Skeletal muscle tissue (tissue), 4 donors: ENCODE data around the gene TUBA3E. TPM values are rescaled to one million over a fixed set of nuclear protein-coding genes. Genes with fewer than 3 reads are reported as not detected.
"Not testable (repeated sequence)": the region's sequence is repeated elsewhere in the genome, so short reads cannot be mapped to it uniquely, and the experiment has no call there.

Experiments
- H3K27ac ChIP-seq: one replicate; pipeline ENCODE4 v1.7.0; 2013; ENCODE audit warnings: mild to moderate bottlenecking, low read depth, low read length, inconsistent platforms
- H3K27me3 ChIP-seq, 3 donors: one replicate each; pipeline ENCODE4 v1.7.0; 2013; ENCODE audit warnings: low read length in 3 of 3; ENCODE audit not compliant: control insufficient read depth in 3 of 3, insufficient read depth in 3 of 3
- H3K36me3 ChIP-seq, 3 donors: one replicate each; pipeline ENCODE4 v1.7.0; 2013; ENCODE audit warnings: low read length in 3 of 3; ENCODE audit not compliant: control insufficient read depth in 3 of 3, insufficient read depth in 3 of 3
- H3K4me1 ChIP-seq, 3 donors: one replicate each; pipeline ENCODE4 v1.7.0; 2013; ENCODE audit warnings: low read length in 3 of 3, mild to moderate bottlenecking in 3 of 3; ENCODE audit not compliant: control insufficient read depth in 3 of 3, insufficient read depth in 3 of 3
- H3K4me3 ChIP-seq, 3 donors: one replicate each; pipeline ENCODE4 v1.7.0; 2013; ENCODE audit warnings: low read length in 3 of 3
- H3K9ac ChIP-seq, 3 donors: one replicate each; pipeline ENCODE4 v1.7.0; 2013; ENCODE audit warnings: low read length in 3 of 3, mild to moderate bottlenecking in 3 of 3, moderate library complexity in 2 of 3, low read depth in 1 of 3
- H3K9me3 ChIP-seq, 3 donors: one replicate each; pipeline ENCODE4 v1.7.0; 2013; ENCODE audit warnings: low read length in 3 of 3; ENCODE audit not compliant: control insufficient read depth in 3 of 3
- total RNA-seq: library from RNA; depleted of rRNA; stranded (reverse); fragments of >200 nt; gene quantifications from one replicate; pipeline ENCODE4 v1.2.3, GENCODE V29; 2014
- donor health status: Osteomylitis.

TUBA3E gene
- total RNA-seq, 1 donor from 2014 or later = not detected

DNA sequence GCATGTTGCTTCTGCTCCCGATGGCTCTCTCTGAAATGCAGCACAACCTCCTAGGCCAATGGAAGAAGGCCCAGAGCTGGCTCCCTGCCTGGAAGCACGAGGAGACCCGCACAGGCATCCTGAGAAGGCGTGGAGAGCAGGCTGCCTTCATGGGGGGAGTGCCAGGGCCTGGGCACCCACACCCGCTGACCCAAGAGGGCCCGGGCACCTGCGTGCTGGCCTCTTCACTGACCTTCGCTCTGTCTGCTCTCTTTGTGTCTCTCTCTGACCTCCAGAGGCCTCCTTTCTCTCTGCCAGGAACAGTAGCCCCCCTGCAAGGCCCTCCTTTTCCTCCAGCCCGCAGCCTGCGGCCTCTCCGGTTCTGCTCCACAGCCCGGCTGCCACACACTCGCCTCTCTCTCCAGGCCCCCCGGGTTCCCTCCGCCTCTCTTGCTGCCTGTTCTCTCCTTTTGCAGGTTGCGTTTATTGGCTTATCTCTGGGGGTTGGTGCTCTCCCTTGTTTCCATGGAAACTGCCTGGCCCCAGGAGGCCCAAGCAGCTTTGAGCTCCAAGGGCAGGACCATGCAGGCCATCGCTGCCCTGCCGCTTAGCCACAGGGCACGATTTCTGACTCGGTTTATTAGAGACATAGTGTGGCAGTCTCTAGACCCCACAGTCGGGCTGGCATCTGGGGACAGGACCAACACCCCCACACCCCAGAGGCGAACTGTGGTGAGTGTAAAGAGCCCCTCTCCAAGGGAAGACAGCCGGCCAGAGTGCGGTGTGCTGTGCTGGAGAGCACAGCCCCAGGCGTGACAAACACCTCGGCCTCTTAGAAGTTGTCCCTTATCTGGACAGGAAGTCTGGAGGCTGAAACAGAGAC lies 14.5 kb downstream of the TUBA3E start:
- peak overlapping the region in 1 of 3 donors; percentile 68 for H3K4me3 ChIP-seq
- H3K36me3 ChIP-seq = peaks cover 0 to 4% (median 0%) of the 10 kb centered on the region in 3 donors
- peaks cover 9 to 20% (median 13%) of the 10 kb centered on the region in 3 donors for H3K4me1 ChIP-seq
- no peaks in the 10 kb centered on the region for H3K27me3 ChIP-seq
- H3K9me3 ChIP-seq = no peaks in the 10 kb centered on the region
- peak overlapping the region in 1 of 3 donors; percentile 60 for H3K9ac ChIP-seq
- H3K27ac ChIP-seq = no peak overlapping the region

DNA sequence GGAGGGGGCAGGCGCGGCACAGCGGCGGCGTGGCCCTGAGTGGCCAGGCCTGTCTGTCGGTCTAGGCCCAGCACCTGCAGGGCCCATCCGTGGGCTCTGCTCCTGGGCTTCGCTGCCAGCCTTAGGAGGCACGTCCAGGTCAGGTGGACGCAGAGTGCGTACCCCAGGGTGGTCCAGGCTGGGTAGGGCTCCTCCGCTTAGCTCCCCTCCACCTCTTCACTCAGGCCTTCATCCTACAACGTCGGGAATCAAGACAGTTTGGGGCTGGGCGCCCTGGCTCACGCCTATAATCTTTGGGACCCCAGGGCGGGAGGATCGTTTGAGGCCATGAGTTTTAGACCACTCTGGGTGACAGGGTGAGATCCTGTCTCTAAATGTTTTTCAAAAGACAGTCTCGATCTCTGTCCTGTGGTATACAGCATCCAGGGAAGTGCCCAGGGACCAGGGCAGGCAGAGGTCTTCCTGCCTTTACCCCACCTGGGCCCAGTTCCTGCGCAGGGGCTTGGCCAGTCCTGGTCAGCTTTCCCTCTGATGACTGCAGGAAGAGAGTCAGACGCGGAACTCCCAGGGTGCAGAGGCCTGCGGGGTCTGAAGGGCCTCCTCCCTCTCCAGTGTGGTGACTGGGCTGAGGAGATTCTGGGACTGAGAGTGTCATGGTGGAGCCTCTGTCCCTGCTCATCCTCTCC lies 15.3 kb downstream of the TUBA3E start:
- H3K27ac ChIP-seq, H3K27me3 ChIP-seq, H3K36me3 ChIP-seq, H3K9me3 ChIP-seq: not testable (repeated sequence)
- Histone ChIP-seq H3K4me3 (peak overlapping the region; percentile 46 to 68 (median 66)), H3K4me1 (peaks cover 9 to 20% (median 13%) of the 10 kb centered on the region in 3 donors), H3K9ac (peak overlapping the region; percentile 21 to 60 (median 59))

DNA sequence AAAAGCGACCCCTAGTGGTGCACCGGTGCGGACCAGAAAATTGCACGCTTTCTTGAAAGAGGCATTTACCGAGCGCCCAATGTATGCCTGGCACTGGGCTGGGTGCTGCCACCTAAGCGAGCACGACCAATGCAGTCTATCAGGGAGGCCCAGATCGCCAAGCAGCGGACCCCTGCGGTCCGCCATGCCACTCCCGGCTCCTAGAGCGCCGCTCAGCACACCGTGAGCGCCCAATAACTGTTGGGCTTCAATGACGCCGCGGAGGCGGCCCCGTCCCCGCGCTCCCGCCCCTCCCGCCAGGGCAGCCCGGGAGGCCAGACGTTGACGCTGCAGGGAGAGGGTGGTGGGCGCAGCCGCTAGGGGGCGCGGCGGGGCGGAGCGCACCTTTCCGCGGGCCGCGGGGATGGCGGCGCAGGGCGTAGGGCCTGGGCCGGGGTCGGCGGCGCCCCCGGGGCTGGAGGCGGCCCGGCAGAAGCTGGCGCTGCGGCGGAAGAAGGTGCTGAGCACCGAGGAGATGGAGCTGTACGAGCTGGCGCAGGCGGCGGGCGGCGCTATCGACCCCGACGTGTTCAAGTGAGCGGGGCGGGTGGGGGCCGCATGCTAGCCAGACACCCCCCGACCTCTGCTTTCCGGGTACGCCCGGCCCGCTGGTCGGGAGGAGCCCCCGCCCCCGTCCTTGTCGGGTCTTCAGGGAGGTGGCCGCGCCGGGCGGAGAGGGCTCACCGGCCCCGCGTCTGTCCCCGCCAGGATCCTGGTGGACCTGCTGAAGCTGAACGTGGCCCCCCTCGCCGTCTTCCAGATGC lies 16.2 kb downstream of the TUBA3E start, which contains the start of gene MZT2B:
Gene MZT2B, plus strand, starts transcription at position 383 of the 803 bp plus-strand sequence. Its CDS starts 21 bp downstream, at position 404.
- Histone ChIP-seq H3K27ac (peak within 1 kb of the TSS; percentile 80), H3K9ac (peak within 1 kb of the TSS; percentile 91 to 92 (median 91)), H3K4me1 (peaks cover 9 to 20% (median 13%) of the 10 kb centered on the region in 3 donors), H3K4me3 (peak within 1 kb of the TSS; percentile 90 to 98 (median 95))
- H3K9me3 ChIP-seq, H3K36me3 ChIP-seq, H3K27me3 ChIP-seq: not testable (repeated sequence)

DNA sequence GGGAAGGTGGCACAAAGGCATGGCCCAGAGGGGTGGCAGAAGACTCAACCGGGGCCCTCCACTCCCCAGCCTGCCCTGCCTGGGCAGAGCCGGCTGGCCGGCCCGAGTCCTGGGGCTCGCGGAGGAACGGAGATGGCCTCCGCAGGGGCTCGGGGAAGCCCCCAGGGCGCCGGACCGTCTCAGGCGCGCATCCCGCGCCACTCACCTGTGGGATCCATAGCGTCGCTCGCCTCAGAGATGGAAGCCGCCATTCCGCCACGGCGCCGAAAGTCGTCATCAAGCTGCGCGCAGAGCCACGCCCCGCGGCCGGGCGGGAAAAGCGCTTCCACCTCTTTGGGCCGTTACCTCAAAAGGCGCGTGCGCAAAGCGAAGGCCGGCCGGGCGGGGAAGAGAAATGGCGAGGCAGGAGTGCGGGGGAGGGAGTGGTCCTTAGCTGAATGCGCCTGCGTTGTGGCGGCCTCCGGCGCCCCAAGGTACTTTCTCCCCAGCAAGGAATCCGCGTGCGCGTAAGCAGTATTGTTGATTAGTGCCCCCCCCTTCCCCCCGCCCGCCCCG lies 16.8 kb downstream of the TUBA3E start, which contains the start of gene SMPD4:
Gene SMPD4, minus strand, starts transcription at position 278 of the 555 bp plus-strand sequence. CDS start 5,010 bp downstream, outside the sequence.
- Histone ChIP-seq H3K27me3 (no peaks in the 10 kb centered on the region), H3K36me3 (peaks cover 0 to 4% (median 0%) of the 10 kb centered on the region in 3 donors), H3K9me3 (no peaks in the 10 kb centered on the region), H3K9ac (peak within 1 kb of the TSS; percentile 91 to 92 (median 91)), H3K4me1 (peaks cover 9 to 20% (median 13%) of the 10 kb centered on the region in 3 donors), H3K4me3 (peak within 1 kb of the TSS; percentile 90 to 98 (median 95)), H3K27ac (peak within 1 kb of the TSS; percentile 80)

GRCh38 chr2:130180404-130181324 lies 17.6 kb downstream of the TUBA3E start:
- H3K27ac ChIP-seq = peak overlapping the region; percentile 80
- H3K4me3 ChIP-seq = peak overlapping the region; percentile 90 to 98 (median 95)
- not testable (repeated sequence) for H3K27me3 ChIP-seq, H3K36me3 ChIP-seq, H3K9me3 ChIP-seq
- peak overlapping the region; percentile 91 to 92 (median 91) for H3K9ac ChIP-seq
- H3K4me1 ChIP-seq = peaks cover 9 to 20% (median 13%) of the 10 kb centered on the region in 3 donors

DNA sequence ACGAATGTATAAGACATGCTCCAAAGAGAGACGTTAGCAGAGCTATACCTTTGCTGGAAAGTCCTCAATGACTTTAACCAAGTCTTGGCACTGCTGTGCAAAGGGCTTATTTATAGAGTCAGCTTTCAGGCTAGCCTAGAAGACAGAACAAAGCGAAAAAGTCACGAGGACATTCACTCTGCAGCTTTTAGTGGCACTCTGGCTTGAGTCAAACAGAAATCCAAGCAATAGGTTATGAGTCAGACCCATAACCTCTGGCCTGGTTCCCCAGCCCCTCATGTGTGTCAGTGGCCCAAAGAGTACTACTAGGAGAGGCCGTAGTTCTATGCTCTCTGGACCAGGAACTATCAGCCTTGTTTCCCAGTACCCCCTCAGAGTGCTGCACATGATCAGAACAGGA lies 23.4 kb downstream of the TUBA3E start:
- not testable (repeated sequence) for H3K27me3 ChIP-seq, H3K4me1 ChIP-seq, H3K9ac ChIP-seq, H3K9me3 ChIP-seq, H3K27ac ChIP-seq, H3K4me3 ChIP-seq
- H3K36me3 ChIP-seq = peaks cover 22 to 37% (median 36%) of the 10 kb centered on the region in 3 donors

DNA sequence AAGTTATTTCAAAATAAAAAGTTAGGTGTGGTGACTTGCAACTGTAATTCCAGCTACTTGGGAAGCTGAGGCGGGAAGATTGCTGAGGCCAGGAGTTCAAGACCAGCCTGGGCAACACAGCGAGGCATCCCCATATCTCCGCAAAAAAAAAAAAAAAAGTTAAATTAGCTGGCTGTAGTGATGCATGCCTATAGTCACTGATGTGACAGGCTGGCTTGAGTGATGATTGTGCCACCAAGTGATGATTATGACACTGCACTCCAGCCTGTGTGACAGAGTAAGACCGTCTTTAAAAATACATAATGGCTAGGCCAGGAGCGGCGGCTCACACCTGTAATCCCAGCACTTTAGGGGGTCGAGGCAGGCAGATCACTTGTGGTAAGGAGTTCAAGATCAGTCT lies 28.3 kb downstream of the TUBA3E start:
- no peaks in the 10 kb centered on the region for H3K4me1 ChIP-seq
- no peak overlapping the region for H3K9ac ChIP-seq
- H3K9me3 ChIP-seq = no peaks in the 10 kb centered on the region
- no peak overlapping the region for H3K27ac ChIP-seq
- H3K36me3 ChIP-seq = peaks cover 39 to 56% (median 51%) of the 10 kb centered on the region in 3 donors
- H3K4me3 ChIP-seq = no peak overlapping the region
- no peaks in the 10 kb centered on the region for H3K27me3 ChIP-seq

DNA sequence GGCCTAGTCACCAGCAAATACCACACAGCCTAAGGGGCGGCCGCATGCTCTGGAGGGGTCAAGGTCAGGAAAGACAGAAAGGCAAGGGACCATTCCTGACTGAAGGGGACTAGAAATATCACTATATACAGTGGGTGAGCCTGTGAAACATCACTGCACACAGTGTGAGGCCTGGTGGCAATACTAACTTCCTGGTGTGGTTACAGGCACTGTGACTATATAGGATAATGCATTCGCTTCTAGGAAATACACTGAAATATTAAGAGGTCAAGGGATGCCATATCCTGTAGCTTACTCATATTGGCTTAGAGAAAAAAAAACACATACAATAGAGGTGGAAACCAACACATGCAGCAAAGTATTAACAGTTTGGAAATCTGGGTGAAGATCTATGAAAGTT lies 29.1 kb downstream of the TUBA3E start:
- H3K36me3 ChIP-seq = peaks cover 40 to 60% (median 49%) of the 10 kb centered on the region in 3 donors
- H3K4me3 ChIP-seq, H3K9ac ChIP-seq, H3K4me1 ChIP-seq, H3K27me3 ChIP-seq, H3K27ac ChIP-seq, H3K9me3 ChIP-seq: not testable (repeated sequence)
